H1 (cell line): ENCODE results near the gene ANKRD40. TPM values are rescaled to one million over a fixed set of nuclear protein-coding genes. Genes with fewer than 3 reads are reported as not detected.

Experiments used
- CTCF ChIA-PET: fragments of 300-600 bp; sonication (Branson Sonifier 250); formaldehyde crosslinking; loops from one replicate; lab custom pipeline; 2021; ENCODE audit not compliant: partially characterized antibody; lab: Charles Lee
- POLR2A ChIA-PET: fragments of 300-600 bp; sonication (Branson Sonifier 250); formaldehyde crosslinking; loops from one replicate; lab custom pipeline; 2021; ENCODE audit warnings: inconsistent platforms; ENCODE audit not compliant: partially characterized antibody; lab: Charles Lee
- DNase-seq, 2 experiments: peaks; one replicate each; pipeline versions ENCODE4 v3.0.0 to v3.0.0-alpha.2; 2010 to 2022; ENCODE audit warnings: low spot score in 2 of 2, low read depth in 1 of 2, mixed read lengths in 1 of 2
- FAIRE-seq: peaks from 2 replicates; lab custom pipeline; 2011; peaks lifted over from hg19 to GRCh38; lab: Jason Lieb, UNC
- H2AFZ ChIP-seq: 2 replicates; pipeline ENCODE4 v1.8.1; 2012; ENCODE audit warnings: low read length, inconsistent platforms
- H2AK5ac ChIP-seq: 2 replicates; pipeline ENCODE4 v1.6.1; 2013; ENCODE audit warnings: low read depth, low read length
- H2BK120ac ChIP-seq: replicated peaks from 2 replicates; pipeline ENCODE3; 2013; ENCODE audit warnings: low read depth, low read length, inconsistent platforms
- H2BK12ac ChIP-seq: 2 replicates; pipeline ENCODE4 v1.6.1; 2013; ENCODE audit warnings: low read depth, low read length
- H2BK15ac ChIP-seq: 2 replicates; pipeline ENCODE4 v1.6.1; 2013; ENCODE audit warnings: low read length
- H2BK20ac ChIP-seq: 2 replicates; pipeline ENCODE4 v1.6.1; 2013; ENCODE audit warnings: low read length
- H2BK5ac ChIP-seq: 2 replicates; pipeline ENCODE4 v1.6.1; 2013; ENCODE audit warnings: low read depth, low read length
- H3K14ac ChIP-seq: 2 replicates; pipeline ENCODE4 v1.6.1; 2013; ENCODE audit warnings: inconsistent platforms; ENCODE audit not compliant: insufficient read length
- H3K18ac ChIP-seq: 2 replicates; pipeline ENCODE4 v1.6.1; 2013; ENCODE audit warnings: low read length; ENCODE audit errors: extremely low read depth
- H3K23ac ChIP-seq: 2 replicates; pipeline ENCODE4 v1.6.1; 2013; ENCODE audit warnings: inconsistent platforms; ENCODE audit not compliant: insufficient read length
- H3K23me2 ChIP-seq: 2 replicates; pipeline ENCODE4 v1.6.1; 2013; ENCODE audit warnings: low read depth, low read length
- H3K27ac ChIP-seq: 2 replicates; pipeline ENCODE4 v1.6.1; 2011; ENCODE audit warnings: low read depth, low read length, inconsistent platforms
- H3K27me3 ChIP-seq, 4 experiments: replicated peaks in 1 of 4; 1 replicate in 1 of 4; 2 replicates in 3 of 4; pipeline versions ENCODE4 v1.6.1 to v1.8.1; 2011 to 2013; ENCODE audit warnings: low read length in 3 of 4, mild to moderate bottlenecking in 3 of 4, inconsistent platforms in 2 of 4, mixed read lengths in 2 of 4, moderate library complexity in 1 of 4; ENCODE audit not compliant: control insufficient read depth in 3 of 4, insufficient read depth in 3 of 4; ENCODE audit errors: extremely low read depth in 1 of 4
- H3K36me3 ChIP-seq, 4 experiments: 2 replicates each; pipeline versions ENCODE4 v1.6.1 to v1.8.1; 2011 to 2013; ENCODE audit warnings: mild to moderate bottlenecking in 4 of 4, low read length in 3 of 4, moderate library complexity in 2 of 4, control low read depth in 1 of 4, inconsistent platforms in 1 of 4; ENCODE audit not compliant: insufficient read depth in 4 of 4, control insufficient read depth in 2 of 4
- H3K4ac ChIP-seq: replicated peaks from 2 replicates; pipeline ENCODE3; 2013; ENCODE audit warnings: low read length, low read depth, mixed read lengths, inconsistent platforms; ENCODE audit not compliant: insufficient read length
- H3K4me1 ChIP-seq, 4 experiments: replicated peaks in 1 of 4; 1 replicate in 1 of 4; 2 replicates in 3 of 4; pipeline versions ENCODE4 v1.6.1 to v1.8.1; 2011 to 2013; ENCODE audit warnings: low read length in 3 of 4, inconsistent platforms in 2 of 4, mixed read lengths in 1 of 4; ENCODE audit not compliant: insufficient read depth in 4 of 4, control insufficient read depth in 3 of 4
- H3K4me2 ChIP-seq, 2 experiments: 2 replicates each; pipeline versions ENCODE4 v1.6.1 to v1.8.1; 2011 to 2013; ENCODE audit warnings: low read depth in 2 of 2, low read length in 2 of 2, control low read depth in 1 of 2, inconsistent platforms in 1 of 2, mild to moderate bottlenecking in 1 of 2; ENCODE audit not compliant: insufficient read depth in 1 of 2
- H3K4me3 ChIP-seq, 4 experiments: fragments of 200-600, 300-600 bp in 1 of 4; sonication (generic), shearing (Covaris generic), sonication (Bioruptor Twin) in 1 of 4; 2 replicates each; pipeline versions ENCODE4 v1.5.1 to v1.8.1; 2011 to 2016; ENCODE audit warnings: low read length in 4 of 4, low read depth in 3 of 4, control low read depth in 2 of 4, inconsistent platforms in 2 of 4, mild to moderate bottlenecking in 2 of 4, mixed read lengths in 1 of 4, moderate library complexity in 1 of 4; ENCODE audit not compliant: insufficient read depth in 2 of 4; ENCODE audit errors: extremely low read depth in 1 of 4
- H3K56ac ChIP-seq: replicated peaks from 2 replicates; pipeline ENCODE3; 2013; ENCODE audit warnings: low read depth, mild to moderate bottlenecking, mixed read lengths, low read length, inconsistent platforms; ENCODE audit not compliant: insufficient read length
- H3K79me1 ChIP-seq: 2 replicates; pipeline ENCODE4 v1.6.1; 2013; ENCODE audit warnings: low read depth, low read length, control low read depth
- H3K79me2 ChIP-seq, 2 experiments: 2 replicates each; pipeline versions ENCODE4 v1.6.1 to v1.8.1; 2012 to 2013; ENCODE audit warnings: low read length in 2 of 2, mild to moderate bottlenecking in 2 of 2, inconsistent platforms in 1 of 2; ENCODE audit not compliant: insufficient read depth in 2 of 2, control insufficient read depth in 1 of 2
- H3K9ac ChIP-seq, 4 experiments: replicated peaks in 1 of 4; 1 replicate in 1 of 4; 2 replicates in 3 of 4; pipeline versions ENCODE4 v1.6.1 to v1.8.1; 2011 to 2013; ENCODE audit warnings: low read depth in 3 of 4, low read length in 3 of 4, control low read depth in 2 of 4, mild to moderate bottlenecking in 2 of 4, moderate library complexity in 2 of 4, inconsistent platforms in 1 of 4; ENCODE audit errors: extremely low read depth in 1 of 4
- H3K9me3 ChIP-seq, 2 experiments: 2 replicates each; pipeline versions ENCODE4 v1.6.1 to v1.8.1; 2012 to 2013; ENCODE audit warnings: mild to moderate bottlenecking in 2 of 2, moderate library complexity in 2 of 2, control low read depth in 1 of 2, inconsistent platforms in 1 of 2, low read depth in 1 of 2, low read length in 1 of 2, mixed read lengths in 1 of 2; ENCODE audit not compliant: insufficient read depth in 2 of 2
- H4K20me1 ChIP-seq, 2 experiments: replicated peaks in 1 of 2; 2 replicates each; pipeline versions ENCODE3 to v1.8.1; 2011 to 2013; ENCODE audit warnings: inconsistent platforms in 2 of 2, low read length in 2 of 2, mild to moderate bottlenecking in 1 of 2; ENCODE audit not compliant: insufficient read depth in 2 of 2, control insufficient read depth in 1 of 2
- H4K5ac ChIP-seq: 2 replicates; pipeline ENCODE4 v1.6.1; 2013; ENCODE audit warnings: low read length, low read depth, mixed read lengths, inconsistent platforms; ENCODE audit not compliant: insufficient read length
- H4K8ac ChIP-seq: 2 replicates; pipeline ENCODE4 v1.8.0; 2013; ENCODE audit warnings: mild to moderate bottlenecking, moderate library complexity, low read length, inconsistent platforms; ENCODE audit not compliant: insufficient read depth; ENCODE audit errors: extremely low read depth
- H4K91ac ChIP-seq: replicated peaks from 2 replicates; pipeline ENCODE3; 2013; ENCODE audit warnings: low read length, mixed read lengths, inconsistent platforms; ENCODE audit not compliant: insufficient read length
- EP300 ChIP-seq, 2 experiments: IDR thresholded peaks; 1 replicate in 1 of 2; 2 replicates in 1 of 2; pipeline ENCODE4 v1.6.1; 2011 to 2012; ENCODE audit warnings: low read depth in 2 of 2, low read length in 2 of 2, mild to moderate bottlenecking in 2 of 2, borderline replicate concordance in 1 of 2, inconsistent platforms in 1 of 2, moderate library complexity in 1 of 2
- SP4 ChIP-seq: IDR thresholded peaks from 2 replicates; pipeline ENCODE4 v1.6.1; 2012; ENCODE audit warnings: low read length, inconsistent platforms
- TAF1 ChIP-seq: IDR thresholded peaks from 2 replicates; pipeline ENCODE4 v1.6.1; 2011; ENCODE audit warnings: mild to moderate bottlenecking, low read depth, low read length
- WGBS, 2 experiments: shearing (Covaris generic) in 1 of 2; methylation state at CpG; one replicate each; pipeline versions ENCODE4 v1.1.6 to v1.1.7; 2013 to 2015; ENCODE audit warnings: low lambda C conversion rate in 2 of 2, mixed read lengths in 2 of 2, inconsistent platforms in 1 of 2, low coverage in 1 of 2, missing lambda C conversion rate in 1 of 2; ENCODE audit not compliant: insufficient replicate concordance in 2 of 2, insufficient coverage in 1 of 2, insufficient read length in 1 of 2; ENCODE audit errors: extremely low coverage in 1 of 2, missing lambda C conversion rate in 1 of 2; 5-methylcytosine and 5-hydroxymethylcytosine counted together
- polyA plus RNA-seq, 7 experiments: library from polyadenylated mRNA; depleted of rRNA in 3 of 7; stranded (reverse) in 5 of 7; unstranded in 2 of 7; fragments of >200 nt in 5 of 7; fragments of 200-250 nt in 2 of 7; gene quantifications; 1 replicate in 5 of 7; 2 replicates in 1 of 7; 4 replicates in 1 of 7; pipeline versions ENCODE4 v1.2.1 to v1.2.3, GENCODE V29; 2011 to 2013; ENCODE audit warnings: missing spikeins in 2 of 7, mixed read lengths in 2 of 7
- total RNA-seq: library from RNA; stranded (reverse); fragmentation: NEBNext Ultra II Directional; extraction: Animal tissue kit (Norgen Biotek cat#: 25700); gene quantifications from 2 replicates; pipeline ENCODE4 v1.2.1, GENCODE V29; 2021

The ANKRD40 gene
- total and polyA plus RNA-seq, 2 of the 8 experiments (the other 6 are each of a cell fraction or from before 2014, with no cell fraction given): 26.1 to 50.1 TPM

DNA sequence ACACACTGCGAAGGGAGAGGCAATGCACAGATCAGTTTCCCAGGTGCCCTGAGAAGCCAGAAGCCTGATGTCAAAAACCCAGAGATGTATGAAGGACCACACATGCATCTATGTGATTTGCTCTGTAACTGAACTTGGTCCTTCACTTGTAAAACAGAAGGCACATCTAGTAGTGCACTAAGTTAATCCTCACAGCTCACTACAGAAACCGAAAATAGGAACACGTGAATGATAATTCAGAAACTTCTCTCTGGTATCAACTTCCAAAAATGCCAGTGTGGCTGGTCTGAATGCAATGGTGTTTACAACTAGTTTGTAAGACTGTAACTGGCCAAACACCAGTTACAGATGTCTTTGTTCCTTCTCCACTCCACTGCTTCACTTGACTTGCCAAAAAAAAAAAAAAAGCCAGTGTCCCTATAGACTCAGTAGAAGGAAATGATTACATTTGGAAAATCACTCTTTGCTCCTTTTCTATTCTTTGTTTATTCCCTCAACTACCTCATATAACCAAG is 11.3 kb downstream of the ANKRD40 start:
- no peak overlapping the region for H3K23ac ChIP-seq
- no peak overlapping the region for H4K5ac ChIP-seq
- ChIA-PET POLR2A (interaction anchor here (1.2 to 1.3 kb wide), 3 partner anchors 9 to 30 kb away, joined by 3 to 4 read pairs (median 3); no protein-coding TSS in a partner anchor), CTCF (interaction anchor here (0.6 to 20.2 kb wide), 21 partner anchors 8 to 214 kb away, joined by 3 to 391 read pairs (median 5); partner anchors contain the start of gene SPATA20)
- no peaks in the 10 kb centered on the region for H3K27me3 ChIP-seq
- H3K56ac ChIP-seq: no peak overlapping the region
- no peak overlapping the region for H2BK120ac ChIP-seq
- H2BK15ac ChIP-seq: no peak overlapping the region
- DNase-seq: no peak
- 93% methylated on average over 3 of the region's 3 CpGs; no CpG with 5 or more reads in 1 of the 2 experiments for WGBS, 2 experiments
- no peaks in the 10 kb centered on the region for H3K4me1 ChIP-seq
- no peak overlapping the region for H3K4me3 ChIP-seq
- no peak overlapping the region for H4K91ac ChIP-seq
- no peaks in the 10 kb centered on the region for H3K23me2 ChIP-seq
- no peak overlapping the region for H3K27ac ChIP-seq
- H2AFZ ChIP-seq: no peak overlapping the region
- H3K4me2 ChIP-seq: no peak overlapping the region
- H2BK20ac ChIP-seq: no peak overlapping the region
- no peaks in the 10 kb centered on the region for H4K20me1 ChIP-seq
- H3K79me1 ChIP-seq: no peaks in the 10 kb centered on the region
- no peak overlapping the region for H3K4ac ChIP-seq
- H3K36me3 ChIP-seq: peaks cover 25 to 65% (median 45%) of the 10 kb centered on the region in 4 experiments
- no peaks in the 10 kb centered on the region for H3K79me2 ChIP-seq
- no peak for FAIRE-seq
- no peaks in the 10 kb centered on the region for H3K9me3 ChIP-seq
- H3K9ac ChIP-seq: no peak overlapping the region
- no peak overlapping the region for H3K14ac ChIP-seq
- H4K8ac ChIP-seq: no peak overlapping the region
- H2BK12ac ChIP-seq: no peak overlapping the region
- H2BK5ac ChIP-seq: no peak overlapping the region
- H3K18ac ChIP-seq: no peak overlapping the region
- no peak overlapping the region for H2AK5ac ChIP-seq
- TF ChIP-seq TAF1 (no peak), SP4 (no peak), EP300 (IDR thresholded peaks at IDR 0.05; ENCODE audit: borderline replicate concordance in 1 of 2, low read depth in 2 of 2, low read length in 2 of 2) (no peak)
- TF ChIP-seq, all 59 proteins: peak for 0
